ENCODE results near the gene SKIL. TPM values are rescaled to one million over a fixed set of nuclear protein-coding genes. Genes with fewer than 3 reads are reported as not detected.

SKIL gene
- total RNA-seq, 2 donors from 2014 or later: 20.4 to 32.9 TPM

DNA sequence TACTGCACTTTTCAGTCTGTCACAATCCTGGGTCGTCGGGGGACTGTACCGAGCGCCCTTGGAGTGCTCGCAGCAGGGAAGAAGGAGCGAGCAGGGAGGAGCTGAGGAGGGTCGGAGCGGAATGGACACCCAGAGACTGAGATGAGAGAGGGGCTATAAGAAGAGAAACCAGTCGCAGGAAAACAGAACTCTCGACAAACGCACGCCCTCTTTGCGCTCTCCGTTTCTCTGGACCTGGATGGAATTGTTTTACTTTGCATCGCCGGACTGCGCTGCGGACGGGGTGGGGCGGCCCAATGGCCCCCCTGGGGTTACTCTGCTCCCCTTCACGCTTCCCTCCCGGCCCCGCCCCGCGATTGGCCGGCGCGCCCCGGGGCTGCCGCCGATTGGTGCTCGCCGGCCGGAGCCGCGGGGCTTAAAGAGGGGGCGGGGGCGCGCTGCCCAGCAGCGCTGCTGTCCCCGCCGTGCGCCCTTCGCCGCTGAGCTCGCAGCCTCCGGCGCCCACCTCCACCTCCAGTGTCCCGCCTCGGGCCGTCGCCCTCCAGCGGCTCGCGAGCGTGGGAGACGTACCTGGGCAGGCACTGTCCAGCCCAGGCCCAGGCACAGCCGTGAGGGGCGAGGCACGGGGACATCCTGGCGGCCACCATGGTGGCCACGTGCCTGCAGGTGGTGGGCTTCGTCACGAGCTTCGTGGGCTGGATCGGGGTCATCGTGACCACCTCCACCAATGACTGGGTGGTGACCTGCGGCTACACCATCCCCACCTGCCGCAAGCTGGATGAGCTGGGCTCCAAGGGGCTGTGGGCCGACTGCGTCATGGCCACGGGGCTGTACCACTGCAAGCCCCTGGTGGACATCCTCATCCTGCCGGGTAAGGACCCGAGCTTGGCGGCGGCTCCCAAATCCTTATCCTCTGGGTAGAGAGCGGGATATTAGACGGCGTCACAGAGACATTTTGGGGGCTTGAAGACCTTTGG, 61.2 kb downstream of the SKIL start, which contains the start of gene CLDN11:
Gene CLDN11 (plus strand): TSS at position 447 of the 977 bp plus-strand sequence. CDS start 199 bp downstream, at position 646.
- peaks cover 0 to 25% of the 10 kb centered on the region in 2 donors for H3K4me1 ChIP-seq
- TF ChIP-seq, protein P1, sequence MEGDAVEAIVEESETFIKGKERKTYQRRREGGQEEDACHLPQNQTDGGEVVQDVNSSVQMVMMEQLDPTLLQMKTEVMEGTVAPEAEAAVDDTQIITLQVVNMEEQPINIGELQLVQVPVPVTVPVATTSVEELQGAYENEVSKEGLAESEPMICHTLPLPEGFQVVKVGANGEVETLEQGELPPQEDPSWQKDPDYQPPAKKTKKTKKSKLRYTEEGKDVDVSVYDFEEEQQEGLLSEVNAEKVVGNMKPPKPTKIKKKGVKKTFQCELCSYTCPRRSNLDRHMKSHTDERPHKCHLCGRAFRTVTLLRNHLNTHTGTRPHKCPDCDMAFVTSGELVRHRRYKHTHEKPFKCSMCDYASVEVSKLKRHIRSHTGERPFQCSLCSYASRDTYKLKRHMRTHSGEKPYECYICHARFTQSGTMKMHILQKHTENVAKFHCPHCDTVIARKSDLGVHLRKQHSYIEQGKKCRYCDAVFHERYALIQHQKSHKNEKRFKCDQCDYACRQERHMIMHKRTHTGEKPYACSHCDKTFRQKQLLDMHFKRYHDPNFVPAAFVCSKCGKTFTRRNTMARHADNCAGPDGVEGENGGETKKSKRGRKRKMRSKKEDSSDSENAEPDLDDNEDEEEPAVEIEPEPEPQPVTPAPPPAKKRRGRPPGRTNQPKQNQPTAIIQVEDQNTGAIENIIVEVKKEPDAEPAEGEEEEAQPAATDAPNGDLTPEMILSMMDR (IDR thresholded peaks at IDR 0.05): no peak
- no peaks in the 10 kb centered on the region for H3K36me3 ChIP-seq
- peak within 1 kb of the TSS; percentile 34 to 57 for H3K4me3 ChIP-seq
- no peak for DNase-seq (ENCODE audit: low spot score)
- peaks cover 0 to 4% of the 10 kb centered on the region in 2 donors for H3K27me3 ChIP-seq
- H3K27ac ChIP-seq: peak within 1 kb of the TSS; percentile 53 to 67
- H3K9me3 ChIP-seq: no peaks in the 10 kb centered on the region

DNA sequence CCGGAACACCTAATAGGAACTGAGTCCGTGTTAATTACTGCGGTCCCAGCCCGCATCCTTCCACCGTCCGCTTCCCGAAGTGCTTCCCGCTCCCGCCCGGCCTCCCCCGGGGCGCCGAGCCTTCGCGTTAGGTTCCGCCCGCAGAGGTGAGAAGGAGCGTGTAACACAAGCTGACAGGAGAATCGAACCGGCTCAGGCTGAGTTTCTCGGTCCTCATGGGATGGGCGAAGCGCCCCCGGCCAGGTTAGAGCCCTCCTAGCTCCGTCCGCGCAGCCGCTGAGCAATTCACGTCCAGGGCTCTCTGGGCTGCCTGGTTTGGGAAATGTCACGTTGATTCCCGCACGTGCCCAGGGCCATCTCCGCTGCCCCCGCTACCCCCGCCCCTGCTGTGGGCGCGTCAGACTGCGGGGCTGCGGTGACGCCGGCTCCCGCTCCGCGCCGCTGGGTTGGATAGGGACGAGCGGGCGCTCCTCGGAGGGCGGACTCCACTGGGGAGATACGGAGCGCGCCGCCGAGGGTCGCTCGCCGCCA, 62.1 kb downstream of the SKIL start:
- TF ChIP-seq, protein P1 (IDR thresholded peaks at IDR 0.05): no peak
- peak overlapping the region; percentile 53 to 67 for H3K27ac ChIP-seq

DNA sequence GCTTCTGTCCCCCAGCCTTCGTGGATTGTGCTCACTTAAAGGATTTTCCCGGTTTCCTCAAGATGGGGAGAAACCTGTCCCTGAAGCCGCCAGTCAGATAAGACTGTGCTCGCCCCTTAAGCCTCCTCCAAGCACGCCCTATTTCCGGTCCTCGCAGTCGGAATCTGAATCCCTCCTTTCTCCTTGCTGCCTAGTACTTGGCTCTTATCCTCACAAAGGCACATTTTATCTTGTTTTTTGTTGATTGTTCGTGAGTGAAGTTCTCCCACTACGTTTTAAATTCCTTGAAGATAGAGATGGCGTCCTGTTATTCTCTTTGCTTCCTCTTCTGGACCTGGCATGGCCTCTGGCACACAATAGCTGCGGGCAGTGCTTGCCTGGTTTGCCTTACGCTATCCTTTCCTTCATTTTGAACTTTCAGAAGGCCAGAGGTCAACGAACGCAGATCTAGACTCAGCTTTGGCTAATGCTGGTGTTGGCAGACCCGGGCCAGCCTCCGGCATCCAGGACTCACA, 62.8 kb downstream of the SKIL start:
- Histone ChIP-seq H3K9me3 (no peaks in the 10 kb centered on the region), H3K27me3 (peaks cover 0 to 4% of the 10 kb centered on the region in 2 donors), H3K4me1 (peaks cover 0 to 25% of the 10 kb centered on the region in 2 donors), H3K36me3 (no peaks in the 10 kb centered on the region), H3K27ac (peak overlapping the region; percentile 53 to 67), H3K4me3 (peak overlapping the region; percentile 34 to 57)
- DNase-seq (ENCODE audit: low spot score): no peak
- TF ChIP-seq, protein P1 (IDR thresholded peaks at IDR 0.05): no peak

More for the DNA sequence above, 62.1 kb downstream of the SKIL start:
- Histone ChIP-seq H3K36me3 (no peaks in the 10 kb centered on the region), H3K9me3 (no peaks in the 10 kb centered on the region), H3K27me3 (peaks cover 0 to 4% of the 10 kb centered on the region in 2 donors), H3K4me1 (peaks cover 0 to 25% of the 10 kb centered on the region in 2 donors), H3K4me3 (peak overlapping the region; percentile 34 to 57)
- no peak for DNase-seq (ENCODE audit: low spot score)

DNA sequence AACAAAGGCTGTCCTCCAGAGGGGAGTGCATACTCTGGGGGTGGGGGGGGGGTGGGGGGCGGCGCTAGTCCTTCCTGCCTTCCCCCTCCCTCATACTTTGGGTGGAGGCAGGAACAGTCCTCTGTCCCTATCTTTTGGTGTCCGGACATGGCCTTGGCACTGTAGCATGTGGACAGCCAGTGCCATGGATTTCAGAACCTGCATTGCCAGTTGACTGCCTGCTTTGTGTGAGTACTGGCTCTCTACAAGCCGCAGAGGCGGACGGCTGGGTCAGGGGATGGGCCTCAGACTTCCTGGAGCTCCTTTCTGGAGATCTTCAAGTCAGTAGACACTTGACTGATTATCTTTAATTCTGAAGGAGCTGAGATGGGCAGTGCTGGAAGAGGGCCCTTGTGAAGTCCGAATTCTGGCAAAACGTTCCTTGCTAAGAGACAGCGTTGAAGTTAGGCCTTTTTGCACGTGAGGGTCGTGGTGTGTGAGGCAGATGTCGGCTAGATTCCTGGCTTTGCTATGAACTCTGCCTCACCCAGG, 63.7 kb downstream of the SKIL start:
- Histone ChIP-seq H3K27ac (peak overlapping the region; percentile 29 to 67), H3K4me3 (peak overlapping the region in 1 of 2 donors; percentile 57), H3K9me3 (no peaks in the 10 kb centered on the region), H3K36me3 (no peaks in the 10 kb centered on the region), H3K27me3 (peaks cover 0 to 4% of the 10 kb centered on the region in 2 donors), H3K4me1 (peaks cover 0 to 25% of the 10 kb centered on the region in 2 donors)
- TF ChIP-seq, protein P1 (IDR thresholded peaks at IDR 0.05): no peak
- peak; percentile 64 for DNase-seq (ENCODE audit: low spot score)

DNA sequence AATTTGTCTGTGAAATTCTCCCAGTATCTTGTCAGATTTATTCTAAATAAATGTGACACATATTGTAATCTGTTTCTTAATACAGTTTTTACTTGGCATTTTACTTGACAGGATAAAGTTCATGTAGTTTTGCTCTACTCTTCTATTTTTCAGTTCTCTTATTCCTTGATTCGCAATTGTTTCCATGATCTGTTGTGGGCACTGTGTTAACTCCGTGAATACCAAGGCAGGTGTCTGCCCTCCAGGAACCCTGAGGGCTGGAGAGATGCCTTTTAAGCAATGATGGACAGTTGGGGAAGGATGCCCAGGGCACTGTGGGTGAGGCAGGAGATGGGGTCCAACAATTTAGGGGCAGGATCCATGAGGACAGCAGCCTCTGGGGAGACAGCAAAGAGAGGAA, 64.2 kb downstream of the SKIL start:
- H3K4me3 ChIP-seq: peak overlapping the region in 1 of 2 donors; percentile 57
- H3K4me1 ChIP-seq: peaks cover 0 to 25% of the 10 kb centered on the region in 2 donors
- H3K9me3 ChIP-seq: no peaks in the 10 kb centered on the region
- DNase-seq (ENCODE audit: low spot score): no peak
- H3K27me3 ChIP-seq: peaks cover 0 to 4% of the 10 kb centered on the region in 2 donors
- H3K36me3 ChIP-seq: no peaks in the 10 kb centered on the region
- TF ChIP-seq, protein P1 (IDR thresholded peaks at IDR 0.05): no peak
- peak overlapping the region; percentile 29 to 67 for H3K27ac ChIP-seq
